Stimulated activated CD4-positive, alpha-beta T cell treated with anti-CD3 and anti-CD28 coated beads, TNF-alpha, amount 100 ng/mL, for 1 hour (primary cell): ENCODE measurements around the gene TUFT1.
"Not testable (repeated sequence)": the region's sequence is repeated elsewhere in the genome, so short reads cannot be mapped to it uniquely, and the experiment has no call there.

ENCODE experiments used
- DNase-seq, 3 donors: peaks; one replicate each; pipeline ENCODE4 v3.0.0-alpha.2; 2020; ENCODE audit warnings: low read depth in 3 of 3, low spot score in 1 of 3

Gene TUFT1

DNA sequence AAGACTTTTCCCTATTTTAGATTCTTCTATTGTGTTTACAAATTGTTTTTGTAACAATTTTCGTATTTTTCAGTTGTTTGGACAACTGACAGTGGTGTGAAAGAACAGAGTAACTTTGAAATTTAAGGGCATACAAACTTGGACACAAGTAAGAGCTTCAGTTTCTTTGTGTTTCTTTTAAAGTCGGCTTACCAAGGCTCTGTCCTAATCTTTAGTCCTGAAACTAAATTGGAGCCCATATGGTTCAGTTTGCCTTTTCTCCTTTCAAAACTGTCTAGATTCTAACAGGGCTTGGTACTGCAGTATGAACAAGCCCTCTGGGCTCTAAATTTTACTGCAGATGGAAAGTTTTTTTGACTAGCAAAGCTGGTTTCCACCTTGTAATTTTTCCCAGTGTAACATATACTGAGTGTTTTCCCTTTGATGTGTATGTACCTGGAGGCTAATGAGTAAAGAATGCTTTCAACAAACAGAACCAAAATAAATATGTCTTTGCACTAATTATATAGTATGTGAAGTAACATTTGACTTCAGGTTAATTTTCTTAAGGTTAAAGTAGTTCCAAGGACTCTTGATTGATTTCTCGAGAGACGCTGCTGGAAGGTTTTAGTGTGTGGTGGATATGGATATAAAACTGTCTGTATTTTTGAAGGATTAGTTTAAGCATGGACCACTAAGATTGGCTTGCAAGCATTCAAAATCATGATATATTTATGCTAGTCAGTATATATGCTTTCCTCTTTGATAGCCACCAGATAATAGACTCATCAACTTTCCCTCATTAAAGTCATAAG is 75.8 kb downstream of the TUFT1 start:
- no peak for DNase-seq

GRCh38 chr1:151616505-151616849 is 76.4 kb downstream of the TUFT1 start:
- DNase-seq, result no peak

- no peak for DNase-seq
These were observed 77.9 kb downstream of the TUFT1 start for GRCh38 chr1:151618003-151618402.

- DNase-seq, result no peak
These were observed 78.4 kb downstream of the TUFT1 start for GRCh38 chr1:151618470-151618869.

- not testable (repeated sequence) for DNase-seq
These were observed 78.9 kb downstream of the TUFT1 start for GRCh38 chr1:151618996-151619395.

- DNase-seq, result no peak
These were observed 79.5 kb downstream of the TUFT1 start for GRCh38 chr1:151619489-151620093.

- DNase-seq, result no peak
These were observed 80.2 kb downstream of the TUFT1 start for GRCh38 chr1:151620286-151620685.

DNA sequence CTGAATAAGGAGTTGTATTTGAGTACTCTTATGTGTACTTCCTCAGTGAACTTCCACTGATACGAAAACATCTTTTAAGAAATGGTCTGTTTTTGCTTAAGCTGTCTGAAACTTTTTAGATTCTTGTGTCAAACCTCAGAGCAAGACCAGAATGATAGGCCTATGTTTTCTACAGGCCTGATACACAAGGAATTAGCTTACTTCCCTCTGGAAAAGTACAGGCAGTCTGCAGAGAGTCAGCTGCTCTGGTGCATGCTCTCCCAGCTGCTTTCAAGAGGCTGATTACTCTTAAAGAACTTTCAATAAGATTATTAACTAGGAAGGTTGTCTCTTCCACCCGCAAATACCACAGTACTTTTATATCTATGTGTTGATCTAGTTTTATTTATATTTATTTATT is 81.2 kb downstream of the TUFT1 start:
- DNase-seq, result no peak

- no peak for DNase-seq
These were observed 84.7 kb downstream of the TUFT1 start for GRCh38 chr1:151624783-151625182.

DNA sequence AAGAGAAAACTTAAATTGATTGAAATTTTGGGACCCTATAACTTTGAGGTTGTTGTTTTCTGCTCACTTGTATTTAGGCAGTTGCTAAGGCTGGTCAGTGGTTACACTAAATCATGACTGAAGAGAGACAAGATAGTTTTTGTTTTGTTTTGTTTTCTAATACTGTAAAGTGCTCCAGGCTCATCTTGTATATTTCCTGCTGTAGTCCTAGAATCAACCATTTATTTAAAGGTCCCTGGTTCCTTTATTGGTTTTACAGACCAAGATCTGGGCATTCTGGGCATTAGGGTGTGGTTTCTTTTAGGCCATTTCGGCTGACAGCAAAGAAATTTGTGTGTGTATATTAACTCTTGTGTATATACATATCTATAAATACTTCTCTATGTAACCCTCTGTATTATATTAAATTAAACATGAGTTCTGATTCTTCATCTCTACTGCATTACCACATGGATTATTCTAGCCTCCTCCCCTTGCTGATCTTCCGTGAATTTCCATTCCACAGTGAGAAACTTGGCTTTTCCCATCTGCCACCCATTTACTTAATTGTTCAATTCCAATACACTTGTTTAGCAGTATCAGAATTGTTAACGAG is 86.7 kb downstream of the TUFT1 start:
- no peak for DNase-seq

DNA sequence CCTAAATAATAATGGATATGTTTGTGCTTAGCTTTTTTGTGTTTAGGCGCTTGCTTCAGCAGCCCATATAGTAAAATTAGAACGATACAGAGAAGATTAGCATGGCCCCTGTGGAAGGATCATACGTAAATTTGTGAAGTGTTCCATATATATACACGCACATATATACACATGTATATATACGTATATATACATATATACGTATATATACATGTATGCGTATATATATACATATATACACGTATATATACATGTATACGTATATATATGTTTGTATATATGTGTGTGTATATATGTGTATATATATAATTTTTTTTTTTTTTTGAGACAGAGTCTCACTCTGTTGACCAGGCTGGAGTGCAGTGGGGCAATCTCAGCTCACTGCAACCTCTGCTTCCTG is 89.2 kb downstream of the TUFT1 start:
- no peak for DNase-seq
